IPS DF 6.9 (cell line): Measurements from ENCODE around the gene PCID2.

ENCODE experiments used
- DNase-seq: peaks from one replicate; pipeline ENCODE4 v3.0.0-alpha.2; 2013; ENCODE audit warnings: low read depth, low spot score
- H3K27ac ChIP-seq: one replicate; pipeline ENCODE4 v1.5.1; 2013; ENCODE audit warnings: low read length, control low read depth
- H3K27me3 ChIP-seq: 2 replicates; pipeline ENCODE4 v1.6.1; 2013; ENCODE audit warnings: mild to moderate bottlenecking, low read length; ENCODE audit not compliant: control insufficient read depth, insufficient read depth
- H3K36me3 ChIP-seq: 2 replicates; pipeline ENCODE4 v1.6.1; 2013; ENCODE audit warnings: low read length; ENCODE audit not compliant: control insufficient read depth, insufficient read depth
- H3K4me1 ChIP-seq: 2 replicates; pipeline ENCODE4 v1.6.1; 2013; ENCODE audit warnings: low read length; ENCODE audit not compliant: control insufficient read depth, insufficient read depth
- H3K4me3 ChIP-seq: 2 replicates; pipeline ENCODE4 v1.5.1; 2013; ENCODE audit warnings: mild to moderate bottlenecking, low read length
- H3K9me3 ChIP-seq: 2 replicates; pipeline ENCODE4 v1.6.1; 2013; ENCODE audit warnings: low read length, inconsistent platforms; ENCODE audit not compliant: control insufficient read depth, insufficient read depth
- WGBS: extraction: QIAGEN DNeasy Blood & Tissue Kit; methylation state at CpG from one replicate; pipeline ENCODE4 v1.1.7; 2013; ENCODE audit warnings: mixed read lengths, missing lambda C conversion rate; ENCODE audit not compliant: insufficient read length, insufficient coverage; 5-methylcytosine and 5-hydroxymethylcytosine counted together

The PCID2 gene

GRCh38 chr13:113176280-113176679, 32.2 kb downstream of the PCID2 start:
- Histone ChIP-seq H3K27ac (no peak overlapping the region), H3K27me3 (no peaks in the 10 kb centered on the region), H3K4me1 (no peaks in the 10 kb centered on the region), H3K4me3 (no peak overlapping the region), H3K36me3 (peaks cover 27% of the 10 kb centered on the region), H3K9me3 (no peaks in the 10 kb centered on the region)
- no CpG with 5 or more reads among the region's 5 CpGs for WGBS
- no peak for DNase-seq

GRCh38 chr13:113172419-113172926, 36.0 kb downstream of the PCID2 start:
- DNase-seq = no peak

DNA sequence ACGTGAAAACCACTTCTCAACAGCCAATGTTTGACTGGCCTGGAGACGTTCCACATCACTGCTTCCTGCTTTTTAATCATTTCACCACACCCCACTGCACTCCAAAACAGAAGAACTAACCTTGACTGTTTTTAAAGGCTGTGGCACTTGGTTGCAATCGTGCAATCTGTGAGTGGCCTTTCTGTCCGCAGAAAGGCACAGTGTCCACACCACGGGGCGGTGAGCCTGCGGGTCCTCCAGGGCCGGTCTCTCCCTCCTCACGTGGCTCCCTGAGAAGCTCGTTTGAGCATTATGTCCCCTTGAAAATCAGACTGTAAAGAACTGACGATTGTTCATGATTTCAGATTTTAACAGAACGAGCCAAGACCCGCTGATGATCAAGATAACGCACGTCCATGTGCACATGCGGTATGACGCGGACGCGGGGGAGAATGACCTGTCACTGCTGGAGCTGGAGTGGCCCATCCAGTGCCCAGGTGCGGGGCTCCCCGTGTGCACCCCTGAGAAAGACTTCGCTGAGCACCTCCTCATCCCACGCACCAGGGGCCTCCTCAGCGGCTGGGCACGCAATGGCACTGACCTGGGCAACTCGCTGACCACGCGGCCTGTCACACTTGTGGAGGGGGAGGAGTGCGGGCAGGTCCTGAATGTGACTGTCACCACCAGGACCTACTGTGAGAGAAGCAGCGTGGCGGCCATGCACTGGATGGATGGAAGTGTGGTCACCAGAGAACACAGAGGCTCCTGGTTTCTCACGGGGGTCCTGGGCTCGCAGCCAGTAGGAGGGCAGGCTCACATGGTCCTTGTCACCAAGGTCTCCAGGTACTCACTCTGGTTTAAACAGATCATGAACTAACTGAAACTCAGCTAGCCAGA, 37.0 kb downstream of the PCID2 start:
- DNase-seq = no peak
- WGBS = no CpG with 5 or more reads among the region's 34 CpGs
- Histone ChIP-seq H3K36me3 (peaks cover 10% of the 10 kb centered on the region; the same call in 1 of the 2 replicates), H3K4me1 (no peaks in the 10 kb centered on the region), H3K27me3 (no peaks in the 10 kb centered on the region), H3K4me3 (no peak overlapping the region), H3K9me3 (no peaks in the 10 kb centered on the region), H3K27ac (no peak overlapping the region)

More at GRCh38 chr13:113172419-113172926, 36.0 kb downstream of the PCID2 start:
- peaks cover 14% of the 10 kb centered on the region; the same call in 1 of the 2 replicates for H3K36me3 ChIP-seq
- H3K4me1 ChIP-seq = no peaks in the 10 kb centered on the region
- no peak overlapping the region for H3K4me3 ChIP-seq
- H3K9me3 ChIP-seq = no peaks in the 10 kb centered on the region
- H3K27ac ChIP-seq = no peak overlapping the region
- H3K27me3 ChIP-seq = no peaks in the 10 kb centered on the region
- WGBS = no CpG with 5 or more reads among the region's 13 CpGs

- Histone ChIP-seq H3K4me3 (no peak overlapping the region), H3K27me3 (no peaks in the 10 kb centered on the region), H3K4me1 (no peaks in the 10 kb centered on the region), H3K27ac (no peak overlapping the region), H3K9me3 (no peaks in the 10 kb centered on the region), H3K36me3 (peaks cover 10% of the 10 kb centered on the region; the same call in 1 of the 2 replicates)
- DNase-seq = no peak
- WGBS = no CpG with 5 or more reads among the region's 5 CpGs
Observed at GRCh38 chr13:113170511-113170910, 38.0 kb downstream of the PCID2 start.

DNA sequence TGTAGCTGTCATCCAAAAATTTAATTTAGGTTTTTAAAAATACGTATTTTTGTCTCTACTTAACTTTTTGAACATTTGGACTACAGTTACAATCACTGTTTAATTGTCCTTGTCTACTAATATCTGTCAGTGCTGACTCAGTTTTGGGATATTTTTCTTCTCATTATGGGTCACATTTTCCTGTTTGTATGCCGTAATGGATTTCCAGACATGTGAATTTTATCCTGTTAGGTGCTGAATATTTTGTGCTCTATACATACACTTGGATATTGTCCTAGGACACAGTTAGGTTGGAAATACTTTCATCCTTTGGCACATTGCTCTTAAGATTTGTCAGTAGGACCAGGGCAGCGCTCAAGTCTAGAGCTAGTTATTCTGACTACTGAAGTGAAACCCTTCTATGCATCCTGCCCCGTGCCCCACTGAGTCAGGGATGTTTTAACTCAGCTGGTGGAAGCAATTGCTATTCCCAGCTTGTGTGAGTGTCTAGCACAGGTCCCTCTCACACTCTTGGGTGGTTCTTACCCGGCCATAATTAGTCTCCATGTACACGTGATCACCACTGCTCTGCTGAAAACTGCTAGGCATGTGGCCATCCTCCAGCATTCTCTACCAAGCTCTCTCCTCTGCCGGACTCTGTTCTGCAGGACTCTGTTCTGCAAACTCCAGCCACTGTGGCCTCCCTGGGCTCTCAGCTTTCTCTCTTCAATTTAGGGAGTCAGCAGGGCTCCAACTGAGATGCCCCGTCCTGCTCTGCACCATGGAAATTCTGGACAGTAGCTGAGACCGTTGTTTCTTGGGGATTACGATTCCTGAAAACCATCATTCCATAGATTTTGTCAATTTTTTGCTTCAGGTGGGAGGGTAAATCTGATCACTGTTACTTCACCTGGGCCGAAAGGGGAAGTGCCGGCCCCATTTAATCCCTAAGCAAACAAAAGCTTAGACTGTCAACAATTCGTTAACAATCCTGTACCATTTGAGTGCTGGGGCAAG, 38.9 kb downstream of the PCID2 start:
- H3K4me1 ChIP-seq = no peaks in the 10 kb centered on the region
- no peak overlapping the region for H3K4me3 ChIP-seq
- H3K27ac ChIP-seq = no peak overlapping the region
- no peaks in the 10 kb centered on the region for H3K9me3 ChIP-seq
- no CpG with 5 or more reads among the region's 13 CpGs for WGBS
- no peaks in the 10 kb centered on the region for H3K27me3 ChIP-seq
- no peak for DNase-seq
- H3K36me3 ChIP-seq = peaks cover 10% of the 10 kb centered on the region; the same call in 1 of the 2 replicates

- peaks cover 9% of the 10 kb centered on the region; the same call in 1 of the 2 replicates for H3K36me3 ChIP-seq
- no peaks in the 10 kb centered on the region for H3K4me1 ChIP-seq
- H3K4me3 ChIP-seq = no peak overlapping the region
- no peaks in the 10 kb centered on the region for H3K27me3 ChIP-seq
- WGBS = no CpG with 5 or more reads among the region's 7 CpGs
- H3K9me3 ChIP-seq = no peaks in the 10 kb centered on the region
- DNase-seq = no peak
- H3K27ac ChIP-seq = no peak overlapping the region
Observed at GRCh38 chr13:113168211-113168610, 40.3 kb downstream of the PCID2 start.

DNA sequence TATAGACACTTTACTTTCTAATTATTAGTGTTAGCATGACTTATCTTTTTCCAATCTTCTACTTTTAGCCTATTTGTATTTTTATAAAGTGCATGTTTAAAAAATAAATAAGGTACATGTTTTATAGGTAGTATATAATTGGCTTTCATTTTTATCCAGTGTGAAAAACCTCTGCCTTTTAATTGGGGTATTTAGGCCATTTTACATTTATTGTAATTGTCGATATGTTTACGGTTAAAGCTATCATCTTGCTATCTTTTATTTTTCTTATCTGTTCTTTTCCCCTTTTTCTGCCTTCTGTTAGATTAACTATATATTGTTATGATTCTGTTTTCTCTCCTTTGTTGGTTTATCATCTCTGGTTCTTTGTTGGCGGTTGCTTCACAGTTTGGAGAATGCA, 40.9 kb downstream of the PCID2 start:
- H3K36me3 ChIP-seq = peaks cover 7% of the 10 kb centered on the region; the same call in 1 of the 2 replicates
- no peak overlapping the region for H3K4me3 ChIP-seq
- no peak overlapping the region for H3K27ac ChIP-seq
- no peaks in the 10 kb centered on the region for H3K27me3 ChIP-seq
- no peaks in the 10 kb centered on the region for H3K9me3 ChIP-seq
- DNase-seq = no peak
- WGBS = no CpG with 5 or more reads among the region's 3 CpGs
- no peaks in the 10 kb centered on the region for H3K4me1 ChIP-seq

DNA sequence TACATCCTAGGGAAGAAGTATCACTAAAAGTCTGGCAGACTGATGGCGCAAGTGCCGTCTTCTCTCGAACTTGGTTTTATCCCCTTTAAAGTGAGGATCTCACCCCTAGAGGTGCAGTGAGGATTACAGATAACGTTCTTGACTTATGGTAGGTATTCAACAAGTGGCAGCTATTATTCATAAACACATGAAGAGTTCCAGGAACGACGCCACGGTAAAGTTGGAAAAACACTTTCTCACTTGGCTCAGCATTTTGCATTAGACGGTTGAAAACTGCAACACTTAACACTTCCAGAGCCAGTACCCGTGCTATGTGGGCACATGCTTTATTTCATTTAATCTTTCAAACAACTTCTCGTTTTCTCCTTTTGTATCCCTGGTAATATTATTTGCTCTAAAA, 41.3 kb downstream of the PCID2 start:
- no peak overlapping the region for H3K4me3 ChIP-seq
- peaks cover 7% of the 10 kb centered on the region; the same call in 1 of the 2 replicates for H3K36me3 ChIP-seq
- H3K4me1 ChIP-seq = no peaks in the 10 kb centered on the region
- H3K27ac ChIP-seq = no peak overlapping the region
- H3K27me3 ChIP-seq = no peaks in the 10 kb centered on the region
- no peaks in the 10 kb centered on the region for H3K9me3 ChIP-seq
- no peak for DNase-seq
- no CpG with 5 or more reads among the region's 10 CpGs for WGBS

DNA sequence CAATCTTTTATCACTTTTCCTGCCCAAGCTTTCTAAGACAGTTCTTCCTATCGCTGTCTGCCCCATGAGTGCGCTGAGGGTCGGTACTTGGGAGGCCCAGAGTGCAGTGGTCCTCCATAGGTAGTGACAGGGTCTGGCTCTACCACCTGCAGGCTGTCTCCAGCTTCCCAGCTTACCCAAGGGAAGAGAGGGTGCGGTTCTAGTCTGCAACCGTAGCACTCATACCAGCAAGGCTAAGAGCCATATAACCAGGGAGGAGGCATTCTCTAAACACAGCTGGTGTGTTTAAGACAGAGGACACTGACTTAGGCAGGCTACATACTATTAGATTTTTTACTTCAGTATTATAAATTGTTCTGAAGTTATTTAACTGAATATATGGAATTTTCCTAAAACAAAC, 41.8 kb downstream of the PCID2 start:
- DNase-seq = no peak
- H3K4me3 ChIP-seq = no peak overlapping the region
- H3K27me3 ChIP-seq = no peaks in the 10 kb centered on the region
- no CpG with 5 or more reads among the region's 5 CpGs for WGBS
- no peak overlapping the region for H3K27ac ChIP-seq
- no peaks in the 10 kb centered on the region for H3K4me1 ChIP-seq
- H3K36me3 ChIP-seq = peaks cover 3% of the 10 kb centered on the region; the same call in 1 of the 2 replicates
- no peaks in the 10 kb centered on the region for H3K9me3 ChIP-seq

- Histone ChIP-seq H3K9me3 (no peaks in the 10 kb centered on the region), H3K4me3 (no peak overlapping the region; the same call in 1 of the 2 replicates), H3K27me3 (no peaks in the 10 kb centered on the region), H3K36me3 (peaks cover 2% of the 10 kb centered on the region; the same call in 1 of the 2 replicates), H3K27ac (no peak overlapping the region), H3K4me1 (0 out of 2 replicates have a peak, but pooled peaks cover 2% of the 10 kb centered on the region)
- WGBS = no CpG with 5 or more reads among the region's 10 CpGs
- no peak for DNase-seq
Observed at GRCh38 chr13:113166266-113166665, 42.2 kb downstream of the PCID2 start.
